ENCODE measurements around the gene EXOC3L1. TPM values are rescaled to one million over a fixed set of nuclear protein-coding genes. Genes with fewer than 3 reads are reported as not detected.

Gene EXOC3L1
- 2.5 TPM for total RNA-seq

- Histone ChIP-seq H3K27me3 (no peaks in the 10 kb centered on the region), H3K4me3 (no peak within 1 kb of the TSS), H3K4me1 (peaks cover 37% of the 10 kb centered on the region), H3K36me3 (peaks cover 2 to 10% of the 10 kb centered on the region in 2 donors), H3K9me3 (no peaks in the 10 kb centered on the region), H3K27ac (no peak within 1 kb of the TSS)
- DNase-seq (ENCODE audit: extremely low spot score in 2 of 2) = no peak
- intact Hi-C loops (cut with DNase I) = loop anchor here (5.0 kb wide), 1 partner anchor 173 kb away; no protein-coding TSS in a partner anchor
- TF ChIP-seq CTCF (IDR thresholded peaks at IDR 0.05) = no peak
- TF ChIP-seq POLR2A (IDR thresholded peaks at IDR 0.05) = no peak
- TF ChIP-seq POLR2AphosphoS5 (IDR thresholded peaks at IDR 0.05; ENCODE audit: insufficient read depth in 1 of 2, low read depth in 1 of 2) = no peak
These were observed at the start of gene EXOC3L1 for GRCh38 chr16:67190041-67190440. TSS of gene EXOC3L1 (minus strand) at chr16:67190136. CDS start at chr16:67189676, 460 bp downstream.

GRCh38 chr16:67238806-67239470 is 49.0 kb upstream of the EXOC3L1 start:
- Histone ChIP-seq H3K4me3 (no peak overlapping the region), H3K36me3 (peaks cover 0 to 38% of the 10 kb centered on the region in 2 donors)

GRCh38 chr16:67238278-67238575 is 48.3 kb upstream of the EXOC3L1 start:
- intact Hi-C loops (cut with DNase I) = no loop called here
- TF ChIP-seq POLR2AphosphoS5 (IDR thresholded peaks at IDR 0.05; ENCODE audit: insufficient read depth in 1 of 2, low read depth in 1 of 2) (no peak), POLR2A (IDR thresholded peaks at IDR 0.05) (no peak), CTCF (IDR thresholded peaks at IDR 0.05) (no peak)

More at GRCh38 chr16:67238806-67239470, 49.0 kb upstream of the EXOC3L1 start:
- Histone ChIP-seq H3K4me1 (peaks cover 5% of the 10 kb centered on the region), H3K27me3 (no peaks in the 10 kb centered on the region), H3K27ac (no peak overlapping the region), H3K9me3 (no peaks in the 10 kb centered on the region)
- TF ChIP-seq CTCF (IDR thresholded peaks at IDR 0.05) (no peak), POLR2A (IDR thresholded peaks at IDR 0.05) (no peak), POLR2AphosphoS5 (IDR thresholded peaks at IDR 0.05; ENCODE audit: insufficient read depth in 1 of 2, low read depth in 1 of 2) (no peak)
- DNase-seq (ENCODE audit: extremely low spot score in 2 of 2) = no peak
- intact Hi-C loops (cut with DNase I) = no loop called here

GRCh38 chr16:67237396-67238277 is 47.7 kb upstream of the EXOC3L1 start:
- TF ChIP-seq POLR2AphosphoS5 (IDR thresholded peaks at IDR 0.05; ENCODE audit: insufficient read depth in 1 of 2, low read depth in 1 of 2) = no peak
- no peak for TF ChIP-seq POLR2A (IDR thresholded peaks at IDR 0.05)
- TF ChIP-seq CTCF (IDR thresholded peaks at IDR 0.05) = no peak
- DNase-seq (ENCODE audit: extremely low spot score in 2 of 2) = no peak
- no peak overlapping the region for H3K4me3 ChIP-seq
- H3K27me3 ChIP-seq = no peaks in the 10 kb centered on the region
- H3K27ac ChIP-seq = no peak overlapping the region
- H3K9me3 ChIP-seq = no peaks in the 10 kb centered on the region
- peaks cover 0 to 46% of the 10 kb centered on the region in 2 donors for H3K36me3 ChIP-seq
- H3K4me1 ChIP-seq = no peaks in the 10 kb centered on the region
- intact Hi-C loops (cut with DNase I) = no loop called here

More at GRCh38 chr16:67238278-67238575, 48.3 kb upstream of the EXOC3L1 start:
- peaks cover 0 to 45% of the 10 kb centered on the region in 2 donors for H3K36me3 ChIP-seq
- no peaks in the 10 kb centered on the region for H3K9me3 ChIP-seq
- H3K27me3 ChIP-seq = no peaks in the 10 kb centered on the region
- no peak overlapping the region for H3K4me3 ChIP-seq
- H3K4me1 ChIP-seq = no peaks in the 10 kb centered on the region
- DNase-seq (ENCODE audit: extremely low spot score in 2 of 2) = no peak
- H3K27ac ChIP-seq = no peak overlapping the region

All from vagina (tissue), 2 donors.